ENCODE data around the gene FAM156A. TPM values are rescaled to one million over a fixed set of nuclear protein-coding genes. Genes with fewer than 3 reads are reported as not detected.
"Not testable (repeated sequence)": the region's sequence is repeated elsewhere in the genome, so short reads cannot be mapped to it uniquely, and the experiment has no call there.

Gene FAM156A
- total RNA-seq, 1 donor from 2014 or later = 22.2 TPM

DNA sequence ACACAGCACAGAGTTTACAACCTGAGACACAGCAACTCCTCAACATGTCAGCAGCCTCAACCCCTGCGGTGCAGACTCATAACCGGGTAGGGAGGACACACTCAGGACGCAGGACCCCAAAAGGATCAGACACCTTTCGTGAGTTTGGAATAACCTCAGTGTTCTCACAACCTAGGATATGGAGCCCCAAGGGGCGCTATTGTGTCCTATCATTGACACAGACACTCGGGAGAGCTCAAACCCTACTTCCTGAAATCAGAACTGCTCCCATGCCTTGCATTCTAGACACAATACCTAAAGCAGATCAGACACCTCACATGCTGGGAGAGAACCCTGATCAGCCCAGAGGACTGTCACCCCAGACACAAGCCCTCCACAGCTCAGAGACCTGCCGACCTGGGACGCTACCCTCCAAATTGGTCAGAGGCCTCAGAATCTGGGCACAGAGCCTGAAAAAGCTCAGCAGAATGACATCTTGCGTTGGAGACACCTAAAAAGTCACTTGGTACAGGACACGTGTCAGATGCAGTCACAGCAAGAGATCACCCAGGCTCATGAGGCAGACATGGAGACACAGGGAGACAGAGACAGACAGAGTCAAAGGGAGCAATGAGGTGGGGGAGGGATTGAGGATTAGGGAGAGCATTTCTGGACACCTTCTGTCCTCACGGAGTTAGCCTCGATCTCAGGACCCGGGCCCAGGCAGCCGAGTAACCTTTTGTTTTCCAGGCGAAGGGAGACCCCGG, 8.8 kb upstream of the FAM156A start:
- intact Hi-C loops (cut with micrococcal nuclease) = not testable (repeated sequence)

GRCh38 chrX:52958961-52959360, 643 bp upstream of the FAM156A start:
- intact Hi-C loops (cut with micrococcal nuclease) = not testable (repeated sequence)

- intact Hi-C loops (cut with micrococcal nuclease) = not testable (repeated sequence)
Observed at GRCh38 chrX:52949884-52950283, 8.4 kb downstream of the FAM156A start.

- intact Hi-C loops (cut with micrococcal nuclease) = not testable (repeated sequence)
Observed at GRCh38 chrX:52949325-52949724, 9.0 kb downstream of the FAM156A start.

DNA sequence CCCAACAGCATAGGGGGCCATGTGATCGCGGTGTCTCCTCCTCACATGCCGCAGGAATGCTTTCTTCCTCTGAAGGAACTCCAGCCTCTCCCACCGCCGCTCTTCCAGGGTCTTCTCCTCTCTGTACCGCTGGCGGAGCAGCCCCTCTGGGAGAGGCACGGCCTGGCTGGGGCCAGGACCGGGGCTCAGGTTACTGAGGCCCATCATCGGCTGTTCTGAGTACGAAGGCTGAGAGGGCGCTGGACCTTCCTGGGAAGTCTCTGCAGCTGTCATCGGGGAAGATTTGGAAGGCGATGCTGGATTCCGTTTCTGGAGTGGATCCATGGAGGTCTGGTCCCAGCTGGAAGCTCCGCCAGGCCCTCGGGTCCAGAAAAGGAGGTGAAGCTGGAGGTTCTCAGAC, 10.1 kb downstream of the FAM156A start:
- intact Hi-C loops (cut with micrococcal nuclease) = not testable (repeated sequence)

DNA sequence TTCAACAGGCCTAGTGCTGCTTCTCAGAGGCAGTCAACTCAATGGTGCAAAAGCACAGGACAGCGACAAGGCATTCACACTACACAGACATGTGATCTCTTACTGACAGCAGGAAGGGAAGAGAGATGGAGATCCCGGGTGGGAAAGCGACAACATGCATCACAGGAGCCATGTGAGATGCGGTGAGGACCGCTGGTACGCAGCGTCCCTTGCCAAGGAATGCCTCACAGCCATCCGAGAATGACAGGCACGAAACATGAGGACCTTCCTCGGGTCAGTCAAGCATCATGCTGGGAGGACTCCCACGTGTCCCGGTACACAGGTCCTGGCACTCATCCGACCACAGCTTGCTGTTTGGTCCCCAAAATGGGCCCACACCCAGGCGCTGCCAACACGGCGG, 10.8 kb downstream of the FAM156A start:
- intact Hi-C loops (cut with micrococcal nuclease) = not testable (repeated sequence)

GRCh38 chrX:52945838-52946494, 12.4 kb downstream of the FAM156A start:
- intact Hi-C loops (cut with micrococcal nuclease) = not testable (repeated sequence)

DNA sequence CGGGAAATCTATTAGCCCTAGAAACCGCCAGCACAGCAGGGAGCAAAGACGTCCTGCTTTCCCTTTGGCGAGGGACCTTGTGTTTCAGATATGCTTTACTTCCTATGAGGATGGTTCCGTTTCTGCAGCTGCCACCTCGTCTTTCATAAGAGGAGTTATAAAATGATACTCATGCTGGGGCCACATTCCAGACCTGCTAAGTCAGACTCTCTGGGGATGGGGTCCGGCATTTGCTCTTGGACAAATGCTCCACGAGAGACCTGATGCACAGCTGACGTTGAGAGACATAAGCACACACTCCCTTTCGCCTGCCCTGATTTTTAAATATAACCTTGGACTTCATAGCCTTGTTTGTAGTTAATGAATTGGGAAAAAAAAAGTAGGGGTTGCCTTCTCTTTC, 16.6 kb downstream of the FAM156A start:
- intact Hi-C loops (cut with micrococcal nuclease) = not testable (repeated sequence)

DNA sequence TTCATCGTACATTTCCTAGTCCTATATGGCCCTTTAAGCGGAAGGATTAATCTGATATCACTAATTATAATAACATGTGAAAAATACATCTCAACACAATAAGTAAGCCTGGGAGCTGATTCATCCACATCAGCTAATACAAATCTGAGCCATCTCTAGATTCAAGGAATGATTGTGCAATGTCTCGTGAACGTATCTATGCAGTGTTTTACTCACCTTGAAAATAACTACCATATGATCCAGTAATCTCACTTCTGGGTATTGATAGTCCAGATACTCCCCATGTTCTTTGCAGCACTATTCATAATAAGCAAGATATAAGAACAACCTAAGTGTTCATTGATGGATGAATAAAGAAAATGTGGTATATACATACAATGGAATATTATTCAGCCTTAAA, 17.6 kb downstream of the FAM156A start:
- intact Hi-C loops (cut with micrococcal nuclease) = not testable (repeated sequence)

DNA sequence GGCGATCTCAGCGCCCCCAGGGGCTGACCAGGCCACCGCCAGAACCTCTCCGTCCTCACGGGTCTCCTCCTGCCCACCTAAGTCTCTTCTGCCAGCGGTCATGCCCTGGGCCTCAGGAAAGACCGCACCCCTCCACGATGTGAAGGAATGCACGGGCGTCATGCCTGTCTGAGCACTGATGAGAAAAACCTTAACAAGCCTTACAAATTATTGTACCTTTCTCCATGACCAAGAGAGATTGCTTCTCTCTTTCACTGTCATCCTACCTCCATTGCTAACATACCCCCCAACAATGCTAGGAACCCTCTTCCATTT, 22.9 kb downstream of the FAM156A start:
- intact Hi-C loops (cut with micrococcal nuclease) = not testable (repeated sequence)

GRCh38 chrX:52934704-52935469, 23.4 kb downstream of the FAM156A start:
- intact Hi-C loops (cut with micrococcal nuclease) = no loop called here

DNA sequence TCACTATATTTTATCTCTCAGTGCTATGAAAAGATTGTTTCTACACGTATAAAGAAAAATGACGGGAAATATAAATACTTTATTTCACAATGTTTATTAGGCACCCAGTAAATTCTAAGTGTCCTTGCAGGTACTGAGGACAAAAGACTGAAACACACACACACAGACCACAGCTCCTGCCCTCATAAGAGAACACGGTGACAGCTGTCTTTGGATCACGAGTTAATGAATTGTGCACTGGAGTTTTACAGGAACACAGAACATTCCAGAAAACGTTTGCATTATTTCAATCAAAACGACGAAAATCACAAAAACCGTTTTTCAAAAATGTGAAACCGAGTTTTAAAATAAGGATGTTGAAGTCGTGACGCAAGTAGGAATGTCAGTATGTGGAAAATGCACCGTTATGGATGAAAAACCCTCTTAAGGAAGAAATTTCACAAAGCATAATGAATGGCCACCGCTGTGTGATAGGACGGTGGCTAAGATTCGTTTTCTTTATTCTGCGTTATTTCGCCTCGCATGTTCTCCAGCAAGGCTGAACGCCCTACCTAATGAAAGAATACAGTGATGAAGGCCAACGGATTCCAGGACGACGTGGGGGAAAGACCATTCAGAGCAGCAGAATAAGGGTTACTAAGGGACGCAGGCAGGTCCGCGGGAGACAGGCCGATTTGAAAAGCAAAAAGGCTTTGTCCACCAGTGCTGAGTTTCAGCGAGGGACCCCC, 24.2 kb downstream of the FAM156A start:
- intact Hi-C loops (cut with micrococcal nuclease) = no loop called here

- intact Hi-C loops (cut with micrococcal nuclease) = no loop called here
Observed at GRCh38 chrX:52933213-52933612, 25.1 kb downstream of the FAM156A start.

- intact Hi-C loops (cut with micrococcal nuclease) = not testable (repeated sequence)
Observed at GRCh38 chrX:52930214-52930613, 28.1 kb downstream of the FAM156A start.

GRCh38 chrX:52923781-52924241, 34.5 kb downstream of the FAM156A start:
- intact Hi-C loops (cut with micrococcal nuclease) = no loop called here

GRCh38 chrX:52914704-52915103, 43.6 kb downstream of the FAM156A start:
- intact Hi-C loops (cut with micrococcal nuclease) = not testable (repeated sequence)

- intact Hi-C loops (cut with micrococcal nuclease) = not testable (repeated sequence)
Observed at GRCh38 chrX:52913681-52914080, 44.6 kb downstream of the FAM156A start.

- intact Hi-C loops (cut with micrococcal nuclease) = not testable (repeated sequence)
Observed at GRCh38 chrX:52909313-52909969, 48.9 kb downstream of the FAM156A start.

DNA sequence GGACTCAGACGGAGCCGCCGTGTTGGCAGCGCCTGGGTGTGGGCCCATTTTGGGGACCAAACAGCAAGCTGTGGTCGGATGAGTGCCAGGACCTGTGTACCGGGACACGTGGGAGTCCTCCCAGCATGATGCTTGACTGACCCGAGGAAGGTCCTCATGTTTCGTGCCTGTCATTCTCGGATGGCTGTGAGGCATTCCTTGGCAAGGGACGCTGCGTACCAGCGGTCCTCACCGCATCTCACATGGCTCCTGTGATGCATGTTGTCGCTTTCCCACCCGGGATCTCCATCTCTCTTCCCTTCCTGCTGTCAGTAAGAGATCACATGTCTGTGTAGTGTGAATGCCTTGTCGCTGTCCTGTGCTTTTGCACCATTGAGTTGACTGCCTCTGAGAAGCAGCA, 50.4 kb downstream of the FAM156A start:
- intact Hi-C loops (cut with micrococcal nuclease) = not testable (repeated sequence)

- intact Hi-C loops (cut with micrococcal nuclease) = not testable (repeated sequence)
Observed at GRCh38 chrX:52907137-52907536, 51.2 kb downstream of the FAM156A start.

- intact Hi-C loops (cut with micrococcal nuclease) = not testable (repeated sequence)
Observed at GRCh38 chrX:52906072-52906471, 52.2 kb downstream of the FAM156A start.

Measured in T-helper 1 cell treated with Interleukin-12 subunit alpha and Interleukin-12 subunit beta and Interleukin-4 antibody, amounts not matched to agents 30 ng/mL and 1 ng/mL, for 36 hours (primary cell).